Effector memory CD4-positive, alpha-beta T cell (primary cell): ENCODE results near the gene ZNF816.

Source experiments
- DNase-seq, 3 donors: peaks; one replicate each; pipeline ENCODE4 v3.0.0-alpha.2; 2020
- H3K27ac ChIP-seq: 2 replicates; pipeline ENCODE4 v1.7.0; 2013; ENCODE audit warnings: mild to moderate bottlenecking, low read length, moderate library complexity; ENCODE audit not compliant: insufficient read depth, poor library complexity, severe bottlenecking
- H3K27me3 ChIP-seq: replicated peaks from 2 replicates; pipeline ENCODE4 v1.7.0; 2013; ENCODE audit warnings: mild to moderate bottlenecking, low read length; ENCODE audit not compliant: insufficient read depth, control insufficient read depth, poor library complexity, severe bottlenecking
- H3K36me3 ChIP-seq: 2 replicates; pipeline ENCODE4 v1.7.0; 2013; ENCODE audit warnings: mild to moderate bottlenecking, low read length, moderate library complexity; ENCODE audit not compliant: control insufficient read depth, insufficient read depth
- H3K4me1 ChIP-seq: 2 replicates; pipeline ENCODE4 v1.7.0; 2013; ENCODE audit warnings: low read length, mild to moderate bottlenecking; ENCODE audit not compliant: control insufficient read depth, insufficient read depth, poor library complexity, severe bottlenecking
- H3K4me3 ChIP-seq: 2 replicates; pipeline ENCODE4 v1.7.0; 2013; ENCODE audit warnings: low read length, low read depth, mild to moderate bottlenecking; ENCODE audit not compliant: insufficient read depth, poor library complexity, severe bottlenecking
- H3K9me3 ChIP-seq: 2 replicates; pipeline ENCODE4 v1.7.0; 2013; ENCODE audit warnings: mild to moderate bottlenecking, low read length, moderate library complexity; ENCODE audit not compliant: control insufficient read depth
- total RNA-seq, 3 donors: gene quantifications; one replicate each; lab custom pipeline; 2026; lab: John Stamatoyannopoulos, UW

The ZNF816 gene
- total RNA-seq: 5.7 to 11.6 (median 7.1) reads per million in 3 donors

DNA sequence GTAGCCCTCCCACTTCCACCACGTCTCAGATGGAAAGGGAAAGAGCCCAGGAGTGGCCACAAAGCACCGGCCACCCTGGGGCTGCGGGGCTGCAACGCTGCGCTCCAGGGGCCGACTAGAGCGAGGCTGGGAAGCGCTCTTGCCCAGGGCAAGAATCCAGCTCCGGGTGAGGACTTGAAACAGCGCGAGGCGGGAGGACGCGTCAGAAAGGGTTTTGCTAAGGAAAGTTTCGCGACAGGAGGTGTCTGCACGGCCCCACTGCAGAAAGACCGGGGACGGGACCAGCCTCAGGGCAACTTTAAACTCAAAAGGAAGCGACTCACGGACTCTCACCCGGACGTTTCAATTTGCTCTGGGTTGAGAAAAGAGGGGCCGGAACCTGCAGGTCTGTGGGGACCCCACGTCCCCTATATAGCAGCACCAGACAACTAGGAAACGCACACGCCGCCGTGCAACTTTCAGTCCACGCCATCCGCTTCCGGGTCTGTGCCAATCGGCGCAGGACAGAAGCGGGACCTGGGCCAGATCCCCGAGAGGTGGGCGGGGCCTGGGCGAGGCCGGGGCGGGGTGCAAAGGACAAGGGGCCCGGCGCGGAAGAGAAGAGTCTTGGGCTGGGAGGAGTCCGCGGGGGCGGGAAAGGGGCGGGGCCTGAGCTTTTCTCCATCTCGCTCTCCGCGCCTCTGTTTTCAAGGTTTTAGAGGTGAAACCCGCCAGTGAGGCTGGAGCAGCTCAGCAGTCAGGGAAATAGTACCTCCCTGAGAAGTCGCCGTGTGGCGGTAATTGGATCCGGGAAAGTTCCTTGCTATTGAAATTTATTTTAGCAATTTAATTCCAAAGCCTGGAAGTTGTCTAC lies at the start of gene ZNF816:
ZNF816 (minus strand) TSS at position 488 of the 853 bp plus-strand sequence. CDS start 6,792 bp downstream, outside the sequence.
- peak within 1 kb of the TSS; percentile 91 for H3K4me3 ChIP-seq
- H3K4me1 ChIP-seq: peaks cover 17% of the 10 kb centered on the region
- H3K36me3 ChIP-seq: peaks cover 23% of the 10 kb centered on the region
- peak; percentile 97 to 98 (median 98) for DNase-seq
- H3K27ac ChIP-seq: peak within 1 kb of the TSS; percentile 65
- no peaks in the 10 kb centered on the region for H3K27me3 ChIP-seq
- H3K9me3 ChIP-seq: peaks cover 27% of the 10 kb centered on the region

- Histone ChIP-seq H3K27me3 (no peaks in the 10 kb centered on the region), H3K27ac (no peak overlapping the region), H3K4me3 (no peak overlapping the region), H3K4me1 (no peaks in the 10 kb centered on the region), H3K36me3 (no peaks in the 10 kb centered on the region), H3K9me3 (no peaks in the 10 kb centered on the region)
- DNase-seq: no peak
Measured at GRCh38 chr19:53012006-53012405, 49.3 kb upstream of the ZNF816 start.

DNA sequence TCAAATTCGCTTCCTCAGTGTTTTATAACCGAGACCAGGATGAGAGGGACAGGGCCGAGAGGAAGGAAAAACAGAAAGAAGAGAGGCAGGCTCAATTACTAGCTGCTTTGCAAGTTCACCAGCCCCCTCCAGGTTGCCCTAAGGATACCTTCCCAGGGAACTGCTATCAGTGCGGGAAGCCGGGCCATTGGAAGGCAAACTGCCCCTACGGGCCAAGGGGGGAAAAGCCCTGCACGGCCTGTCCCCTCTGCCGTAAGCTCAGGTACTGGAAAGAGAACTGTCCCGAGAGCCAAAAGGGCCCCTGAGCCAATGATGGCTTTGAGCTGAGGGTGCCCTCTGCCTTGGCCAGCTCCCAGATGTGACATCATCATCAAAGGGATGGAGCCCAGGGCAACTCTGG lies 47.8 kb upstream of the ZNF816 start:
- H3K36me3 ChIP-seq: no peaks in the 10 kb centered on the region
- H3K9me3 ChIP-seq: no peaks in the 10 kb centered on the region
- H3K4me3 ChIP-seq: no peak overlapping the region
- no peak overlapping the region for H3K27ac ChIP-seq
- DNase-seq: no peak
- no peaks in the 10 kb centered on the region for H3K4me1 ChIP-seq
- no peaks in the 10 kb centered on the region for H3K27me3 ChIP-seq

DNA sequence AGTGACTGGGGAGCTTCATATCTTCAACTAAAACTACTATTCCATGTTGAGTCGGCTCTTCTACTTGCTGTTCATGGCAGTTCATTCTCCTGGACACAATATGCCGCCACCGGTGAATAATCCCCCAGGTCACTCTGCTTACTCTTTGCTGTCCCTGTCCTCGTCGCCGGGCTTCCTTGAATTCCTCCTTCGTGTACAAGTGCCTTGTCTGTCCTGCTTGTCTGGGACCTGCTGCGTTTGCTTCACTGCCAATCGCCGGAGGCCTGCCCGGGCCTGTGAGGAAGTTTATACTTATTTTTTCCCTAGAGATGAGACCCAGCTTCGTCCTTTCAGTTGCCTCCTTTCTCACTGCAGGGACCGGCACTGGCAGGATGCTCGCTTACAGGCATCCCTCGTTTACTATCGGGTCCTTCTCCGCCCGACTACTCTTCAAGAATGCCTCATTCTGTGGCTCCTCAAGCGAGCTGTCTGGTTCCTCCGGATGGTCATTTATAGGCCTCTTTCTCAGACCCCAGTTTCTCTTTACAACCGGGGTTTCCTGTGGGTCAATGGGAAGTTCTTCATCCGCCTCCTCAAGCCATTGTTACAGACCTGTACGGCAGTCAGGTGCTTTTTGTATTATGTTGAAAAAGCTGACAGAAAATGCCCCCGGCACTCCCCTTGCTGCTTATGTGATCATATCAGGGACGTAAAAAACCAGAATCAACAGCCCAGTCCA lies 45.5 kb upstream of the ZNF816 start:
- Histone ChIP-seq H3K27ac (no peak overlapping the region), H3K36me3 (no peaks in the 10 kb centered on the region), H3K27me3 (no peaks in the 10 kb centered on the region), H3K4me3 (no peak overlapping the region), H3K4me1 (no peaks in the 10 kb centered on the region), H3K9me3 (no peaks in the 10 kb centered on the region)
- DNase-seq: no peak

DNA sequence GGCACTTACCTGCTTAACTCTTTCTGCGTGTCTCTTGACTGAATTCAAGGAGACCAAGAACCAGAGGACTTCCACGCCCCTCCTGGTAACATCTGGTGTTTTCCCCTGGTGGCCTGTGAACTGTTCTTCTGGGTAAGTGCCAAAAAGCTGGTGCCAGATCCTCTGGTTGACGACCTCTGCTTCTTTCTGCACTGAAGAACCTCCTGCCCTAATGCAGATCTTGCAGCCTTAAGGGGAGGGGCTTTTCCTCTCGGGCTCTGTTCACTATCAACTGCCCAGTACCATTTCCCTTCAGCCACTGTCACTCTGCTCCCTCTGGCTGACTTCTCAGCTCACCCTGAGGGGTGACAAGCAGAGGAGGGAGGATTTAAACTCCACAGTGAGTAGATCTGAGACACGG lies 44.9 kb upstream of the ZNF816 start:
- Histone ChIP-seq H3K27me3 (no peaks in the 10 kb centered on the region), H3K27ac (no peak overlapping the region), H3K4me3 (no peak overlapping the region), H3K9me3 (no peaks in the 10 kb centered on the region), H3K4me1 (no peaks in the 10 kb centered on the region), H3K36me3 (no peaks in the 10 kb centered on the region)
- DNase-seq: no peak

DNA sequence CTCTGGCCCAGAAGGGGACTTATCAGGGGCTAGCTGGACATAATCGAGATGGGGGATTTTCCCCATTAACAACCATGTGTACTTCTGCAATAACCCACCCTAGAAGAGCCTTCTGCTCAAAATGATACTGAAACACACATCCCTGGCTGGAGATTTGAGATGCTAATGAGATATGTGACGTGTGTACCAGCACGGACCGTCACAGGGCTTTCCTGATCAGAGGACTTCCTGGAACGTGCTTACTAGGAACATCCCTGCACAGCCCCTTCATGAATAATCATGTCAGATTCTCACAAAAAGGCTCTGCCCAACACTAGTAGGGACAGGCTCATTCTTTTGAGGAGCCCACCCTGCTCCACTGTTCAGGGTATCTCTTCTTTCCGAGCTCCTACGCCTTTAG lies 44.5 kb upstream of the ZNF816 start:
- no peak overlapping the region for H3K27ac ChIP-seq

DNA sequence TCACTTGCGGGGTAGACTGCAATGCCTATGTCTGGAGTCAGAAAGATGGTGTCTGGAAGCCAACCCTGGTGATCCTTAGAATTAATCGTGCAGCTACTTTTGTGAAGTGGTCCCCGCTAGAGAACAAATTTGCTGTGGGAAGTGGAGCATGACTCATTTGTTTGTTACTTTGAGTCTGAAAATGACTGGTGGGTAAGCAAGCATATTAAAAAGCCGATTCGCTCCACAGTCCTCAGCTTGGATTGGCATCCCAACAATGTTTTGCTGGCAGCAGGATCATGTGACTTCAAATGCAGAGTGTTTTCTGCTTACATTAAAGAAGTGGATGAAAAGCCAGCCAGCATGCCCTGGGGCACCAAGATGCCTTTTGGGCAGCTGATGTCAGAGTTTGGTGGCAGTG lies 41.6 kb upstream of the ZNF816 start:
- Histone ChIP-seq H3K27ac (no peak overlapping the region), H3K4me3 (no peak overlapping the region), H3K4me1 (no peaks in the 10 kb centered on the region), H3K36me3 (no peaks in the 10 kb centered on the region), H3K27me3 (no peaks in the 10 kb centered on the region), H3K9me3 (no peaks in the 10 kb centered on the region)
- no peak for DNase-seq

More for the DNA sequence above, 44.5 kb upstream of the ZNF816 start:
- no peak for DNase-seq
- H3K4me3 ChIP-seq: no peak overlapping the region
- no peaks in the 10 kb centered on the region for H3K27me3 ChIP-seq
- no peaks in the 10 kb centered on the region for H3K4me1 ChIP-seq
- no peaks in the 10 kb centered on the region for H3K9me3 ChIP-seq
- H3K36me3 ChIP-seq: no peaks in the 10 kb centered on the region

DNA sequence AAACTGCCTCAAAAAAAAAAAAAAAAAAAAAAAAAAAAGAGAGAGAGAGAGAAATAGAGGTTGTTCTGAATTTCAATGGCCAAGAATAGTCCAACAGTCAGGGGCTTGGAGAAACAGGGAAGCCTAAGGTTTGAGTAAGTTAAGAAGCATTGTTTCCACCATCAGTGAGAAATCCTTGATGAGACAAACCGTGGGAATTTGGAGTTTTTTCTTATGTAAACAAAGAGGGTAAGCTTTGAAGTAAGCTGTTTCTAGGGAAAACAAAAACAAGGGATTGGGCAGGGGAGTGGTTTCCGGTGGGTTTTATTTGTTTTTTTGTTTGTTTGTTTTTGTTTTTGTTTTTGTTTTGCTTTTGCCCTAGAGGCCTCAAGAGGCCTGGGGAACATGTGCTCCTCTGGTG lies 39.8 kb upstream of the ZNF816 start:
- Histone ChIP-seq H3K9me3 (no peaks in the 10 kb centered on the region), H3K4me1 (no peaks in the 10 kb centered on the region), H3K27me3 (no peaks in the 10 kb centered on the region), H3K36me3 (no peaks in the 10 kb centered on the region), H3K4me3 (no peak overlapping the region), H3K27ac (no peak overlapping the region)
- DNase-seq: no peak

GRCh38 chr19:52997975-52998374 lies 35.3 kb upstream of the ZNF816 start:
- H3K27ac ChIP-seq: no peak overlapping the region
- no peak for DNase-seq
- no peaks in the 10 kb centered on the region for H3K36me3 ChIP-seq
- no peaks in the 10 kb centered on the region for H3K9me3 ChIP-seq
- H3K4me3 ChIP-seq: no peak overlapping the region
- H3K4me1 ChIP-seq: peaks cover 6% of the 10 kb centered on the region
- H3K27me3 ChIP-seq: no peaks in the 10 kb centered on the region

DNA sequence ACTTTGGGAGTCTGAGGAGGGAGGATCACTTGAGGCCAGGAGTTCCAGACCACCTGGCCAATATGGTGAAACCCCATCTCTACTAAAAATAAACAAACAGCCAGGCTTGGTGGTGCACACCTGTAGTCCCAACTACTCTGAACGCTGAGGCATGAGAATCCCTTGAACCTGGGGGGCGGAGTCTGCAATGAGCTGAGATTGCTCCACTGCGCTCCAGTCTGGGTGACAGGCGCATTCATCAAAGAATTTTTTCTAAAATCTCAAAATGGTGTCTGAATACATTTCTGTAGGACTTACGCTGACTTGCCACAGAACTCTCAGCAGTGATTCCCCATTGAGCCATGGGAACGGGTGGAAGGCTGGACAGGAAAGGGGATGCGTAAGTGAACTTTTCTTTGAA lies 33.0 kb upstream of the ZNF816 start:
- H3K27me3 ChIP-seq: no peaks in the 10 kb centered on the region
- H3K4me1 ChIP-seq: peaks cover 12% of the 10 kb centered on the region
- no peaks in the 10 kb centered on the region for H3K9me3 ChIP-seq
- no peaks in the 10 kb centered on the region for H3K36me3 ChIP-seq
- H3K27ac ChIP-seq: no peak overlapping the region
- DNase-seq: no peak
- no peak overlapping the region for H3K4me3 ChIP-seq
